Fibroblast of villous mesenchyme (primary cell): ENCODE data around the gene TIMP2. TPM values are rescaled to one million over a fixed set of nuclear protein-coding genes. Genes with fewer than 3 reads are reported as not detected.

Experiments used
- DNase-seq: peaks from one replicate; pipeline ENCODE4 v3.0.0-alpha.2; 2010; ENCODE audit warnings: low read depth
- H3K4me3 ChIP-seq: 2 replicates; pipeline ENCODE4 v1.5.1; 2011; ENCODE audit warnings: low read depth, mild to moderate bottlenecking, low read length
- total RNA-seq: library from RNA; depleted of rRNA; stranded (reverse); fragments of >200 nt; gene quantifications from 2 replicates; pipeline ENCODE4 v1.2.3, GENCODE V29; 2012
- TF ChIP-seq, protein P1 (sequence below): IDR thresholded peaks from 2 replicates; pipeline ENCODE4 v1.5.1; 2012; ENCODE audit warnings: low read depth, mild to moderate bottlenecking, low read length; ENCODE audit not compliant: insufficient read depth

Gene TIMP2
- total RNA-seq, 1 donor = 189 TPM

DNA sequence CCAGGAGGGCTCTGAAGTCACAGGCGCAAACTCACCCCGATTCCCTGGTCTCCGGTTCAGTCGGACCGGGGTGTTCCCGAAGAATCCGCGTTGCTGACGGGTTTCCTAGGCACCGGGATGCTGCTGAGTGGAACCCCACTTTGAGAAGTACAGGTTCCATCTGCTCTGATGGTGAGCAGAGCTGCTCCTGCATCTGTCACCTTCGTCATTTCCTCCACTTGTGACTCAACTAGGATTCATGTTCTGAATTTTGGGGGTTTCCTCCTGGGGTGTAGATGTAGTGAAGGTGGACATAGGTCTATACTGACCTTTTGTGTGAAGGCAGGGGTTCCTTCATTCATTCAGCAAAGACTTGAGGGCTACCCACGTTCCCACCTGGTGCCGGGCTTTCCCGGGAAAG is 29.5 kb upstream of the TIMP2 start:
- TF ChIP-seq, protein P1, sequence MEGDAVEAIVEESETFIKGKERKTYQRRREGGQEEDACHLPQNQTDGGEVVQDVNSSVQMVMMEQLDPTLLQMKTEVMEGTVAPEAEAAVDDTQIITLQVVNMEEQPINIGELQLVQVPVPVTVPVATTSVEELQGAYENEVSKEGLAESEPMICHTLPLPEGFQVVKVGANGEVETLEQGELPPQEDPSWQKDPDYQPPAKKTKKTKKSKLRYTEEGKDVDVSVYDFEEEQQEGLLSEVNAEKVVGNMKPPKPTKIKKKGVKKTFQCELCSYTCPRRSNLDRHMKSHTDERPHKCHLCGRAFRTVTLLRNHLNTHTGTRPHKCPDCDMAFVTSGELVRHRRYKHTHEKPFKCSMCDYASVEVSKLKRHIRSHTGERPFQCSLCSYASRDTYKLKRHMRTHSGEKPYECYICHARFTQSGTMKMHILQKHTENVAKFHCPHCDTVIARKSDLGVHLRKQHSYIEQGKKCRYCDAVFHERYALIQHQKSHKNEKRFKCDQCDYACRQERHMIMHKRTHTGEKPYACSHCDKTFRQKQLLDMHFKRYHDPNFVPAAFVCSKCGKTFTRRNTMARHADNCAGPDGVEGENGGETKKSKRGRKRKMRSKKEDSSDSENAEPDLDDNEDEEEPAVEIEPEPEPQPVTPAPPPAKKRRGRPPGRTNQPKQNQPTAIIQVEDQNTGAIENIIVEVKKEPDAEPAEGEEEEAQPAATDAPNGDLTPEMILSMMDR = no peak
- H3K4me3 ChIP-seq = no peak overlapping the region
- DNase-seq = no peak

DNA sequence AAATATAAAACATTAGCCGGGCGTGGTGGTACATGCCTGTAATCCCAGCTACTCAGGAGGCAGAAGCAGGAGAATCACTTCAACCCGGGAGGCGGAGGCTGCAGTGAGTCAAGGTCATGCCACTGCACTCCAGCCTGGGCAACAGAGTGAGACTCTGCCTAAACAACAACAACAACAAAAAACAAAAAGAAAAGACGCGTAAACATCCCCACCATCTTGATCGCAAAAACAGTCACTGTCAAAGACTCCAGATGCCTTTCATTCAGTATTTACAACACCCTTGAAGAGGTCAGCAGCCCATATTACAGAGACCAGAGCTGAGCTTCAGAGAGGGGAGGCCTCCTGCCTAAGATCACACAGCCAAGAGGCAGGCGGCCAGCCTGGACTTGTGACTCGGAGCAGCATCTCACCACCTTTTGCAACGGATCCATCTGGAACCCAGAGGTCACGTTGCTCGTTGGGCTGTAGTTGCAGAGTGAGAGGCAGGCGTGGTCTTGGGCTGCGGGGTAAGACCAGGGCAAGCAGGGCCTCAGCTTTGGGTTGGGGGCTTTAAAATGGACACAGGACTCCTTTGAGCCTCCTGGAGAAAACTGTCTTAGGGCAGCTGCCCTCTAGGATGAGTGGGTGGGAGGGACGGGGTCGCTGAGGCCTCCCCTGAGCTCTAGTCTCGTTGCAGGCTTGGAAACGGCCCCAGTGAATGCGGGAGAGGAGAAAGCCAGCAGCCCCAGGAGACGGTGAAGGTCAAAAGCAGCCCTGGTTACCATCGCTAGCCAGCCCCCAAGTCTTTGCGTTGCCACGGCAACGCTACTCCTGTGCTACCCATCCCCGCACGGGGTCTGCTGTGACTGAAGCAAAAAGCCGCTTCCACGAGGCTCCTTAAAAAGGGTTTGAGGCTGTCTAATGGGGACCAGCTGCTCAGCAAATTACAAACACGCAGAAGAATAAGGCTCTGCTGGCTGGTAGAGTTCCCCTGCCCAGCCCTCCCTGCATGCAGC is 28.5 kb upstream of the TIMP2 start:
- peak; percentile 56 for DNase-seq
- no peak overlapping the region for H3K4me3 ChIP-seq
- TF ChIP-seq, protein P1 = no peak

DNA sequence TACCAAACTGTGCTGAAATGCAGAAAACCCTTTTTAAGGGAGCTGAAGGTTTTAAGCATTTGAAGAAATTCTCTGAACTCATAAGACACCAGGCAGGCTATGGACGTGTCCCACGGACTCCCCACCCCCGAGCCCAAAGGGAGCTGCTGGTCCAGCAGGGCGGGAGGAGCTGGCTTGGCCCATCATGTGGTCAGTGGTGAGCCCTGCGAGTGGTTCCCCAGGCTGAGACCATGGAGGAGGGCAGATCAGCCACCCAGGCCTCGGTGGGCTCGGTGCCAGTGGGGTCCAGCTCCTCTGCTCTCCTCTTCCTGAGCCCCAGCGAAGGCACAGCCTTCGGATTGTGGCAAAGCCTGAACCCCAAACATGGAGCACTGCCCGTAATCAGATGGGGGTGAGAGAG is 27.5 kb upstream of the TIMP2 start:
- no peak overlapping the region for H3K4me3 ChIP-seq
- TF ChIP-seq, protein P1 = no peak
- DNase-seq = no peak

DNA sequence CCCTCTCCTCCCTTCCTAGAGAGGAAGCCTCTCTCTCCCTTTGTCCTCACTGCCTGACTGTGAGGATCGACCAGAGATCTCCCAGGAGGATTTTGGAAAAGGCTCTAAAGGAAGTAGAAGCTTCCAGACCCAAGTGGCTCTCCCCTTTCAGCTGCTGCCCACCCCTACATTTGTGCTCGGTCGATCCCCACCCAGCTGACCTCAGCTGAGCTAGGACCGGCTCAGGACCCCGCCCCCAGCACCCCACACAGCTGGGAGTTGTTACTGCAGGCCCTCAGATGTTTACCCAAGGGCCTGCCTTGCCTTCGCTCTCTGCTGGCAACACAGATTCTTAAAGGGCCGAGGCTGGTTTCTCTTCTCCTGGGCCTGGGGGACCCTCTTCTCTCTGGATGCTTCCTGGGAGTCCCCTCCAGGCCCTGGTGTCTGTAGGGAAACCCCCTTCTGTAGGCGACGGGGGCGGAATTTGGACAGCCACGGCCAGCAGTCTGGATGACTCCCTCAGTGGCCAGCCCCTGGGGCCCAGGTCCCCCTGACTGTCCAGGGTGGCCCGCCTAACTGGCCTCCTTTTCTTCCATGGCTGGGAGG is 26.9 kb upstream of the TIMP2 start:
- no peak overlapping the region for H3K4me3 ChIP-seq
- TF ChIP-seq, protein P1 = no peak
- DNase-seq = peak; percentile 57

DNA sequence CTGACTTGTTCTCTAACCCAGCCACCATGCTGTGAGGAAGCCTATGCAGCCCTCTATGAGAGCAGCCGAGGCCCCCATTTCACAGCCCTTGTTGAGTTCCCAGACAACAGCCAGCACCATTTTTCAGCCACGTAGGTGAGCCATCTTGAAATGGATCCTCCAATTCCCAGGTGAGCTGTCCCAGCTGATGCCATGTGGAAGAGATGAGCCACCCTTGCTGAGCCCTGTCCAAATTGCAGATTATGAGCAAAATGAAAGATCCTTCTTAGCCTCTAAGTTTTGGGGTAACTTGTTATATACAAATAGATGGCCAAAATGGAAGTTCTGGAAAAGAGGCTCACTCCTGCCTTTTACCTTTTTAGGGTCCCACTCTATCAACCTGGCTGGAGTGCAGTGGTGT is 25.7 kb upstream of the TIMP2 start:
- H3K4me3 ChIP-seq = no peak overlapping the region
- no peak for DNase-seq
- TF ChIP-seq, protein P1 = no peak

DNA sequence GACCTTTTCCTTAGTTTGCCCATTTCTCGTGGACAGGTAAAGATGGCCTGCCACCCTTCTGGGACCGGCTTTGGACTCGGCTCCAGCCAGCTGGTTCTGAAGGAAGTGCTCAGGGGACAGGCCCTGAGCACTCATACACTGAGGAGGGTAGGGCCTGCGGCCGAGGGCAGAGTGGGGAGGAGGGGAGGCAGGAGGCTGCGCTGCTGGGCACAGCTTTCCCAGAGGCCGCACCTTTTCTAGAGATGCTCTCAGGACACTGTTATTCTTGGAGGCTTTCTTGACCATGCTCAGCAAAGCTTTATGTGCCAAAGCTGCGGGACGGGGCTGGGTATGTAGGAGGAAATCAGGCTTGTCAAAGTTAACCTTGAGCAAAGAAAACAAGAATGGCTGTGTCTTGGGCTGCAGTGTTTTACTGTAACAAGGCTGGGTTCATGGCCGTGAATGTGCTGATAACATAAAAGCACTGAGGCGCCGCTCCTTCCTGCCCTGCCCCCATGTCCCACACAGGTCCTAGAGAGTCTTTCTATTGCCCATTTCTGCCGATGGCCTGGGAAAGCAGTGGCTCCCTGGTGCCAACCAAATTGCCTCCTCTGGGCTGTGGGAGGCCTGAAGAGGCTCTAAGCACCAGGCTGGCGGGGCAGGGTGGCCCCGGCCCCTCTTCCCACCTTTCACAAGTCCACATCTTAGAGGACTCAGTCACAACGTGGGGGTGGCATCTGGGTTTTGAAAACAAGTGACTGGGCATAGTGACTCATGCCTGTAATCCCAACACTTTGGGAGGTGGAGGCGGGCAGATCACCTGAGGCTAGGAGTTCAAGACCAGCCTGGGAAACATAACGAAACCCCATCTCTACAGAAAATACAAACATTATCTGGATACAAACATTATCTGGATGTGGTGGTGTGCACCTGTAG is 22.3 kb upstream of the TIMP2 start:
- TF ChIP-seq, protein P1 = no peak
- no peak for DNase-seq

More for the DNA sequence above, 22.3 kb upstream of the TIMP2 start:
- no peak overlapping the region for H3K4me3 ChIP-seq
